AG04449 (cell line): ENCODE data around the gene NPAS3.
A peak's percentile ranks its signal among the peaks of the same experiment; 100 is the strongest.

Source experiments
- CTCF ChIA-PET: fragments of 350-600 bp; formaldehyde crosslinking; extraction: SDS; loops from one replicate; lab custom pipeline; 2021; ENCODE audit warnings: antibody characterized with exemption; lab: Yijun Ruan, JAX
- POLR2A ChIA-PET: fragments of 400-600, 350-600 bp; formaldehyde crosslinking; extraction: SDS; loops from one replicate; lab custom pipeline; 2020; ENCODE audit warnings: antibody characterized with exemption, inconsistent platforms; lab: Yijun Ruan, JAX
- DNase-seq: peaks from one replicate; pipeline ENCODE4 v3.0.0-alpha.2; 2010; ENCODE audit warnings: low read depth, low spot score
- H3K4me3 ChIP-seq: 2 replicates; pipeline ENCODE4 v1.5.1; 2011; ENCODE audit warnings: low read depth, mild to moderate bottlenecking, control low read depth, low read length
- CTCF ChIP-seq: IDR thresholded peaks from one replicate; pipeline ENCODE4 v1.5.1; 2011; ENCODE audit warnings: mild to moderate bottlenecking, moderate library complexity, low read length, control low read depth, inconsistent platforms; ENCODE audit not compliant: insufficient read depth; ENCODE audit errors: missing control alignments

NPAS3 gene

GRCh38 chr14:33610121-33610520 is 671.4 kb downstream of the NPAS3 start:
- DNase-seq = no peak
- no peak for TF ChIP-seq CTCF
- ChIA-PET CTCF (no interaction called here), POLR2A (no interaction called here)
- H3K4me3 ChIP-seq = no peak overlapping the region

- no peak for DNase-seq
- ChIA-PET POLR2A (no interaction called here), CTCF (interaction anchor here (1.2 kb wide), 1 partner anchor 20 kb away, joined by 3 read pairs; no protein-coding TSS in a partner anchor)
- no peak overlapping the region for H3K4me3 ChIP-seq
- no peak for TF ChIP-seq CTCF
Measured at GRCh38 chr14:33611405-33612196, 672.9 kb downstream of the NPAS3 start.

GRCh38 chr14:33612197-33612505 is 673.5 kb downstream of the NPAS3 start:
- no peak for TF ChIP-seq CTCF
- POLR2A ChIA-PET = no interaction called here
- no peak overlapping the region for H3K4me3 ChIP-seq
- CTCF ChIA-PET = no interaction called here
- no peak for DNase-seq

GRCh38 chr14:33617154-33617553 is 678.5 kb downstream of the NPAS3 start:
- ChIA-PET CTCF (interaction anchor here (1.1 kb wide), 1 partner anchor 176 kb away, joined by 3 read pairs; no protein-coding TSS in a partner anchor), POLR2A (no interaction called here)
- H3K4me3 ChIP-seq = no peak overlapping the region
- no peak for TF ChIP-seq CTCF
- DNase-seq = peak; percentile 9

GRCh38 chr14:33618361-33619105 is 679.9 kb downstream of the NPAS3 start:
- no peak for DNase-seq
- no peak overlapping the region for H3K4me3 ChIP-seq
- ChIA-PET CTCF (interaction anchor here (1.4 kb wide), 1 partner anchor 175 kb away, joined by 3 read pairs; no protein-coding TSS in a partner anchor), POLR2A (no interaction called here)
- no peak for TF ChIP-seq CTCF

GRCh38 chr14:33622496-33622895 is 683.8 kb downstream of the NPAS3 start:
- TF ChIP-seq CTCF = no peak
- ChIA-PET POLR2A (no interaction called here), CTCF (no interaction called here)
- H3K4me3 ChIP-seq = no peak overlapping the region
- DNase-seq = no peak
